ENCODE data around the gene PNPLA7.

PNPLA7 gene

GRCh38 chr9:137446851-137447471, 103.2 kb downstream of the PNPLA7 start:
- DNase-seq, result peak; percentile 25

GRCh38 chr9:137445930-137446431, 104.2 kb downstream of the PNPLA7 start:
- DNase-seq, result no peak

DNA sequence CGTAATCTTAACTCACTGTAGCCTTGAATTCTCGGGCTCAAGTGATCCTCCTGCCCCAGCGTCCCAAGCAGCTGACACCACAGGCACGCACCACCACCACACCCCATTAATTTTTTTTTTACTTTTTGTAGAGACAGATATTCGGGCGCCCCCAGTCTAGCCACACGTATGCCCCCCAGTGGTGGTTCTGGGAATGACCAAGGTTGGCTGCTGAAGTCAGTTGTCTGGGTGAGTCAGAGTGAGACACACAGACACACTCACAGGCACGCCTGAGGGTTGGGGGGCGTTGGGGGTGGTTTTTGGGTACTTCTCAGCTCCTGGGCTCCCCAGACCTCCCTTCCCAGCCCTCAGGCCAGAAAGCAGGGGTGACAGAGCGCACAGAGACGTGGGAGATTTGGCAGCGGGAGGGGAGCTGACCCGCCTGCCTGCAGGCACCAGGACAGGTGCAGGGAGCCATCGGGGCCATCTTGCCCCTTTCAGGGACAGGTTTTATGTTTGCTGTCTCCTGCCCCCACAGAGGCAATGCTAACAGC, 104.9 kb downstream of the PNPLA7 start:
- peak; percentile 69 for DNase-seq

DNA sequence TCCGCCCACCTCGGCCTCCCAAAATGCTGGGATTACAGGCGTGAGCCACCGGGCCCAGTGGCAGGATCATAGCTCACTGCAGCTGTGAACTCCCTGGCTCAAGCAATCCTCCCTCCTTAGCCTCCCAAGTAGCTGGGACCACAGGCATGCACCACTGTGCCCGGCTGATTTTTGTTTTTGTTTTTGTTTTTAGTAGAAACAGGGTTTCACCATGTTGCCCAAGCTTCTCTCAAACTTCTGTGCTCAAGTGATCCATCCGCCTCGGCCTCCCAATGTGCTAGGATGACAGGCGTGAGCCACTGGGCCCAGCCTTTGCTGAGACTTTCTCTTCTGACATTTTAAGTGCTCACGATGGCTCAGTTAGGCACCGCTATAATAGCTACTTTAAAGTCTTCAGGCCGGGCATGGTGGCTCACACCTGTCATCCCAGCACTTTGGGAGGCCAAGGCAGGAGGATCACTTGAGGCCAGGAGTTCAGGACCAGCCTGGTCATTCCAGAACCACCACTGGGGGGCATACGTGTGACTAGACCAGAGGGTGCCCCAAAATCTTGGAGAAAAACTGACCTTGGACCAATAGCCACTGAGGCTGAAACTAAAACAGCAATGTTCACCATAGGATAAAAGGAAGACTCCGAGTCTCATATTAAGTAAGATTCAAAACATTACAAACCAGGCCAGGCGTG, 106.0 kb downstream of the PNPLA7 start:
- DNase-seq, result no peak

DNA sequence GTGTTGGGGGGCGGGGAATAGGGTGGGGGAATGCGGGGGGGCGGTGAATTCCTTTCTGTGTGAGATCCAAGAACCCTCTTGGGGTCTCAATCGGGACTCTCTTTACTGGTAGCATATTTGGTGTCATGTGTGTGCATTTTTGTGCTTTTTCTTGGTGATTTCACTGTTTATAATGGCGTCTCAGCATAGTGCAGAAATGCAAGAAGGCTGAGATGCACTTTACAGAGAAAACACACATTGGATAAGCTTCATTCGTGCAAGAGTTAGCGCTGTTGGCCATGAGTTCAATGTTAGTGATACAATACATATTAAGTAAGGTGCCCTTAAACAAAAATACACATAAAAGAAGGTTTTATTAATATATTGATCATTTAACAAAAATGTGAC, 108.3 kb downstream of the PNPLA7 start:
- no peak for DNase-seq

- DNase-seq, result no peak
Observed at GRCh38 chr9:137441289-137441934, 108.8 kb downstream of the PNPLA7 start, which contains the start of gene ENTPD8. Gene ENTPD8, minus strand, starts transcription at chr9:137441357. Its CDS starts 3,072 bp downstream, at chr9:137438285.

DNA sequence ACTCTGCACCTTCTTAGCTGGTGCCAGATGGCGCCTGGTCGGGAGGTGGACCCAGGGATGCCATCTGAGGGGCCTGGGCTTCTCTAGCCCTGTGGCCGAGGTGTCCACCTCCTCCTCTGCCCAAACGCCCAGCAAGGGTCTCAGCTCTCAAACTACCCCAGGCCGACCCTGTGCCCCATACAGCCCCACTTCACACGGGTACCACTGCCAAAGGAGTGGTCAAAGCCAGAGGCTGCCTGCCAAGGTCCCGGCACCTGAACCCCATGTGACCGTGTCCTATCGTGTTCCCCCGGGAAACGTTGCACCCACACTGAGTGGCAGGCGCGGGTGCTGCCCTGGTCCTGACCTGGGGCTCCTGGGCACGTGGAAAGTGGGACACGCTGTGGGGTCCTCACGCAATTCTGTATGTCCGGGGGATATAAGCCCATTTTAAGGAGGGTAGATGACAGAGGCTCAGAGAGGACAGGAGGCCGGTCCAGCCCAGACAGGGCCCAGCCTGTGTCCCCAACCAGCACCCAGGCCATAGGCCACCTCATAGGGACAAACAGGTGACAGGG, 111.0 kb downstream of the PNPLA7 start:
- no peak for DNase-seq

DNA sequence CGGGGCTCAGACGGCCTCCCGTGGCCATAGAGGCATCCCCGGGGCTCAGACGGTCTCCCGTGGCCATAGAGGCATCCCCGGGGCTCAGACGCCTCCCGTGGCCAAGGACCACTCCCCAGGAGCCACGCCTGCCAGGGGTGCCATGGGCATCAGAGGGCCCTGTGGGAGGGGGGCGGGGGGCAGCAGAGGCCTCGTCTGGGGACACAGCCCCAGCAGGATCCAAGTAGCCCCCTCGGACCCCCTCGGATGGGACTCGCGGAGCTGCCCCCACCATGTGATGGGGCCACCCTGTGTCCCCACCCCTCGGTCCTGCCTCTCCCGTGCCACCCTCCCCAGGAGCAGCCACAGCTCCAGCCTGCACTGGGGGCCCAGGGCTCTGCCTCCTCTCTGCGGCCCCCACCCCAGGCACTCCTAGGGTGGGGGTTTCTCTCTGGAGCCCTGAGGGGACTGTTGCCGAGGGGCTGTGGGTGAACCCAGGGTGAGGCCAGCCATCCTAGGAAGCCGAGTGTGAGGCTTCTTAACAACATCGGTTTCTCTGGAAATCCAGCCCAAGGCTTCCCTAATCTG, 111.5 kb downstream of the PNPLA7 start:
- no peak for DNase-seq

GRCh38 chr9:137437691-137438590, 112.3 kb downstream of the PNPLA7 start:
- DNase-seq, result no peak

GRCh38 chr9:137436761-137437600, 113.2 kb downstream of the PNPLA7 start:
- no peak for DNase-seq

DNA sequence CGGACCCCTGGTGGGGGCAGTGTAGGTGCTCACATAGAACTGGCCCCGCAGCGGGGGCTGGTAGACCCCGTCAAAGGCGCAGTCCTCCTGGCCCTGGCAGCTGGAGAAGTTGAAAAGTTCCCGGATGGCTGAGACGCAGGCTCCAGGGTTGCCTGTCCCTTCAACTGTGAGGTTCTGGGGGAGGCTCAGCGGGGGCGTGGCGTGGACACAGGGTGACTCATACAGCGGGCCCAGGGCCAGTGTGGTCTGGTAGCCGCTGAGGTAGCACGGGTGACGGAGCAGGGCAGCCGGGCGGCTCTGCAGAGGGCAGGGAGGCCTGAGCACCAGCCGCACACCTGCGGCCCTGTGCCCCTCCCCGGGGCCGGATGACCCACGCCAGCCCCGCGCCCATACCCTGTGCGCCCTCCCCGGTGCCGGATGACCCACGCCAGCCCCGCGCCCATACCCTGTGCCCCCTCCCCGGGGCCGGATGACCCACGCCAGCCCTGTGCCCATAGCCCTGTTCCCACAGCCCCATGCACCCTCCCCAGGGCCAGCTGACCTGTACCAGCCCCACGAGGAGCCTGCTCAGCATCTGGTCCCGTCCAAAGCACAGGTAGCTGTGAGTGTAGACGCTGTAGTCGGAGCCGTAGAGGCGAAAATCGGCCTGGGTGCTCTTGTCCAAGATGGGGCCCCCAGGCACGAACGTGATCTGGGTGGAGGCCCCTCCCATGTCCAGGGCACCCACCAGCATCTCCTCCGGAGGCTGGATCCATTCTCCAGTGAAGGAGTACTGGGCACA, 114.0 kb downstream of the PNPLA7 start:
- DNase-seq, result no peak

- DNase-seq, result no peak
Observed at GRCh38 chr9:137435381-137435891, 114.8 kb downstream of the PNPLA7 start.

DNA sequence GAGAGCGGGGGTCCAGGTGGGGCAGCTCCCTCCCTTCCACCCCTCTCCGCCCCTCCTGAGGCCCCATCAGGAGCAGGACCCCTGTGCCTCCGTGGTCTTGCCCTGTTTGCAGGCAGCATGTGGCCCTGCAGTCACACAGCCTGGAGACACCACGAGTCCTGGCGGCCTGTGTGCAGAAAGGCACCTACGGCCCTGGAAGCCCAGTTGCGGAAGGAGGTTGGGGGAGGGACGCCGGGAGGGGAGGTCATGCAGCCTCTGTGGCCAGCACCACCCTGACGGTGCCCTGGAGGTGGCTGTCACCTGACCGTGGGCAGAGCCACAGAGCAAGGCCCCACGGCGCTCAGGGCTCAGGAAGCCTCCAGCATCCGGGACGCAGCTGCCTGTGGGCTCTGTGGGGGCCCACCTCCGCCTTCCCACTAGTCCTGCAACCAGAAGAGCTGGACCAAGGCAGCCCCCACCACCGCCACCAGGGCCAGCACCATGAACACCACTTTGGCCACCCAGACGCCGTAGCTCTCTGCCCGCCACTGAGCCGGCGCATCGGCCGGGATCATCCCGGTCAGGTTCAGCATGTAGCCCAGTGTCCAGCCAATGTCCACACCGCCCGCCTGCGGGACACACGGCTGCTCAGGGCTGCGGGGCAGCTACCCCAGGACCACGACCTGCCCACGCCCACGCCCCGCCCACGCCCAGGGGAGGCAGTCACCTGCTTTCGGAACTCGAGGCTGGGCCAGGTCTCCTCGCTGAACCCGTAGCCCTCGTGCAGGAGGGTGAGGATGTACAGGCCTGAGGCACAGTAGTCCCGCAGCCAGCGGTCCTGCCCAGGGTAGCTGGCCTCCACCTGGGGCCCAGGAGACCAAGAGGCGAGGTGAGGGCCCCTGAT, 115.5 kb downstream of the PNPLA7 start:
- DNase-seq, result no peak

GRCh38 chr9:137433916-137434431, 116.2 kb downstream of the PNPLA7 start:
- no peak for DNase-seq

GRCh38 chr9:137433349-137433915, 116.8 kb downstream of the PNPLA7 start:
- no peak for DNase-seq

DNA sequence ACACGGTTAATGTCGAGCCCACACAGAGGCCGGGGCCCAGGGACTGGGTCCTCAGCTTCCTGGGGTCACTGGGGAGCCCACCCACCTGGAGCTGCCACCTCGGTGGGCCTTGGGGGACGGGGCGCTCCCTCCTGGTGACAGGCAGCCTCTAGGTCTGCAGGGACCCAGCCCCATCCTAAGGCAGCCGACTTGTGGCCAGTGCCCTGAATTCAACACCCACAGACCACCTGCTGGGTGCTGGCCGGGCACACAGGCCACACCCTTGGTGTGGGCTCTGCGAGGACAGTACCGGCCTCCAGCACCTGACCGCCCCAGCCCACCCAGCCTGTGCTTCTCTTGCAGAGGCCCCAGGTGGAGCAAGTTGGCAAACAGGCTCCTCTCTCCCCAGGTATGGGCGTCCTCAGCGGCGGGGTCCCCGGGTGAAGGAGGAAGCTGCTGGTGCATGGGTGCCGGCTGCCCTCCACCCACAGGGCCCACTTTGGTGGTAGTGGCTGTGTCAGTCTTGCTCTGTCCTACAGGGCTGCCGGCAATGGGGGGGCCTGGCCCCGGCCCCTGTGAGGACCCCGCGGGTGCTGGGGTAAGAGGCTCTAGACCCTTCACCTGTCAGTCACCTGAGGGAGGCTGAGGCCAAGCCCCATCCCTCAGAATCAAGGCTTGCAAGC, 117.4 kb downstream of the PNPLA7 start:
- DNase-seq, result no peak

DNA sequence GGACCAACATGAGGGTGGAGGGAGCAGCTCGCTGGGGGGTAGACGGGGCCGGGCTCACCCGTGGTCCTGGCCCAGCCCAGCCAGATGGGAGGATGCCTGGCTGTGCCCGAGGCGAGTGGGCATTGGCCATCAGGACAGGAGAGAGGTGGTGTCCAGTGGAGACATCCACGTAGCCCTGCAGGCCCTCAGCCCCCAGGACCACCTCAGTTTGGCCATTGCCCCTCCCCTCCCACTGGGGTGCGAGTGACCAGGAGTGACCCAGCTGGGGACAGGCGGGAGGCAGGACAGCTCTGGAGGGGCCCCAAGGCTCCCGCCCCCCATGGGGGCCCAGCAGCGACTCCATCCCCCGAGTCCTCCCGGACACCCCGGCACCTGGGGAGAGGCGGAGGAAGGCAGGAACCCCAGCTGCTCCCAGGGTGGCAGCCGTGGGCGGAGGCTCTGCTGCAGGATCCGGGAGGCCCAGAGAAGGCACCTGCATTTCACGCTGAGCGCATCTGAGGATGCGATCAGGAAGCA, 118.7 kb downstream of the PNPLA7 start:
- DNase-seq, result no peak
